Glutamatergic neuron (in vitro differentiated cells): Measurements from ENCODE around the gene ZFP69. TPM values are rescaled to one million over a fixed set of nuclear protein-coding genes. Genes with fewer than 3 reads are reported as not detected.

ENCODE experiments used
- DNase-seq: peaks from one replicate; pipeline ENCODE4 v3.0.0; 2022
- H3K27ac Mint-ChIP-seq: one replicate; pipeline ENCODE4 v1.8.0; 2020; ENCODE audit warnings: mild to moderate bottlenecking, mixed read lengths, inconsistent platforms; ENCODE audit not compliant: unreplicated experiment
- H3K27me3 Mint-ChIP-seq: one replicate; pipeline ENCODE4 v1.8.0; 2020; ENCODE audit warnings: mild to moderate bottlenecking, moderate library complexity, mixed read lengths, inconsistent platforms; ENCODE audit not compliant: unreplicated experiment
- H3K36me3 Mint-ChIP-seq: one replicate; pipeline ENCODE4 v1.8.0; 2020; ENCODE audit warnings: mild to moderate bottlenecking, mixed read lengths, inconsistent platforms; ENCODE audit not compliant: unreplicated experiment
- H3K4me1 Mint-ChIP-seq: one replicate; pipeline ENCODE4 v1.8.0; 2020; ENCODE audit warnings: mild to moderate bottlenecking, low read depth, mixed read lengths, inconsistent platforms; ENCODE audit not compliant: unreplicated experiment
- H3K4me3 Mint-ChIP-seq: one replicate; pipeline ENCODE4 v1.8.0; 2020; ENCODE audit warnings: mild to moderate bottlenecking, mixed read lengths, inconsistent platforms; ENCODE audit not compliant: unreplicated experiment
- H3K9me3 Mint-ChIP-seq: one replicate; pipeline ENCODE4 v1.8.0; 2020; ENCODE audit warnings: mild to moderate bottlenecking, moderate library complexity, mixed read lengths, inconsistent platforms; ENCODE audit not compliant: unreplicated experiment
- long read RNA-seq: library from polyadenylated mRNA; unstranded; transcript quantifications from one replicate; pipeline ENCODE4 v2.0.0, GENCODE V29; 2020; ENCODE audit not compliant: unreplicated experiment
- total RNA-seq: library from RNA; stranded (reverse); fragmentation: NEBNext Ultra II Directional; extraction: Animal tissue kit (Norgen Biotek cat#: 25700); gene quantifications from one replicate; pipeline ENCODE4 v1.2.1, GENCODE V29; 2021; ENCODE audit not compliant: unreplicated experiment
- TF ChIP-seq, protein P1 (sequence below): fragments of 200-600 bp; sonication (generic); IDR thresholded peaks from one replicate; pipeline ENCODE4 v1.5.0; 2021; ENCODE audit not compliant: partially characterized antibody, unreplicated experiment

The ZFP69 gene
- total RNA-seq: 5.0 TPM
- long read RNA-seq, partial matches to known transcripts: 0 of 4 reads
- long read RNA-seq, other reads (novel, unspliced or antisense): 4 of 4 reads

- DNase-seq: peak; percentile 82
- peak within 1 kb of the TSS; percentile 81 for H3K27ac Mint-ChIP-seq
- peaks cover 8% of the 10 kb centered on the region for H3K9me3 Mint-ChIP-seq
- H3K27me3 Mint-ChIP-seq: peaks cover 5% of the 10 kb centered on the region
- TF ChIP-seq, protein P1, sequence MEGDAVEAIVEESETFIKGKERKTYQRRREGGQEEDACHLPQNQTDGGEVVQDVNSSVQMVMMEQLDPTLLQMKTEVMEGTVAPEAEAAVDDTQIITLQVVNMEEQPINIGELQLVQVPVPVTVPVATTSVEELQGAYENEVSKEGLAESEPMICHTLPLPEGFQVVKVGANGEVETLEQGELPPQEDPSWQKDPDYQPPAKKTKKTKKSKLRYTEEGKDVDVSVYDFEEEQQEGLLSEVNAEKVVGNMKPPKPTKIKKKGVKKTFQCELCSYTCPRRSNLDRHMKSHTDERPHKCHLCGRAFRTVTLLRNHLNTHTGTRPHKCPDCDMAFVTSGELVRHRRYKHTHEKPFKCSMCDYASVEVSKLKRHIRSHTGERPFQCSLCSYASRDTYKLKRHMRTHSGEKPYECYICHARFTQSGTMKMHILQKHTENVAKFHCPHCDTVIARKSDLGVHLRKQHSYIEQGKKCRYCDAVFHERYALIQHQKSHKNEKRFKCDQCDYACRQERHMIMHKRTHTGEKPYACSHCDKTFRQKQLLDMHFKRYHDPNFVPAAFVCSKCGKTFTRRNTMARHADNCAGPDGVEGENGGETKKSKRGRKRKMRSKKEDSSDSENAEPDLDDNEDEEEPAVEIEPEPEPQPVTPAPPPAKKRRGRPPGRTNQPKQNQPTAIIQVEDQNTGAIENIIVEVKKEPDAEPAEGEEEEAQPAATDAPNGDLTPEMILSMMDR: no peak
- H3K36me3 Mint-ChIP-seq: peaks cover 18% of the 10 kb centered on the region
- H3K4me1 Mint-ChIP-seq: peaks cover 3% of the 10 kb centered on the region
- peak within 1 kb of the TSS; percentile 94 for H3K4me3 Mint-ChIP-seq
Measured at GRCh38 chr1:40476924-40477677, at the start of gene ZFP69. Gene ZFP69 (plus strand): TSS chr1:40477290. CDS start chr1:40479362, 2,072 bp downstream.

GRCh38 chr1:40431385-40431784 lies 45.7 kb upstream of the ZFP69 start:
- no peaks in the 10 kb centered on the region for H3K36me3 Mint-ChIP-seq
- DNase-seq: no peak
- no peak overlapping the region for H3K27ac Mint-ChIP-seq
- no peaks in the 10 kb centered on the region for H3K27me3 Mint-ChIP-seq
- peaks cover 4% of the 10 kb centered on the region for H3K9me3 Mint-ChIP-seq
- TF ChIP-seq, protein P1: no peak
- H3K4me1 Mint-ChIP-seq: no peaks in the 10 kb centered on the region
- H3K4me3 Mint-ChIP-seq: no peak overlapping the region

DNA sequence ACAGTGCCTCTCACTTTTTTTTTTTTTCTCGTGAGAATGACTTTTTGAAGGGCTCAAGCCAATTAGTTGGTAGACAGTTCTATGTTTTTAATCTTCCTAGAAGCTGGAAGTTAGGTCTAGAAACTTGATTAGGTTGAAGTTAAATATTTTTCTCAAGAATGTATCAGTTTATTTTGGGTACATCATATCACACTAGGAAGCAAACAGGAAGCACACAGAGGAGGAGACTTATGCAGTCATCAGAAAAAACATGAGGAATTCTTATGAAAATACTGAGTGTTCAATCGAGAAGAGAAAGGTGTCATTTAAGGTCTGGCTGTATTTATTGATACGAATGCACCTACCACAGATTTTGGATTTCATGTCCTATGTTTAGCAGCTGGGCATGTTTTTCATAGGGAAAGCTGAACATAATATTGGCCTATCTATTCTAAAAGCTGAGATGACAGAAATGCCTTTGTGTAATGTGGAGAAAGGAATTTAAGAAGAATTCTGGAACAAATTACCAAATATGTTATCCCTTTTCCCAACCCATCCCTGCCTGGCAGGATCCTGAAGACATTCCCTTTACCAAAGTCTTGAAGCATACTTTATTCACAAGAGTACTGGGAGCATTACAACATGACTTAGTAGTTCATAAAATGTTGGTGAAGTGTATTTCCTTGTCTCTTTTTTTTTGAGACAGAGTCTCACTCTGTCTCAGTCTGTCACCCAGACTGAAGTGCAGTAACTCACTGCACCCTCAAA lies 44.3 kb upstream of the ZFP69 start:
- no peaks in the 10 kb centered on the region for H3K4me1 Mint-ChIP-seq

DNA sequence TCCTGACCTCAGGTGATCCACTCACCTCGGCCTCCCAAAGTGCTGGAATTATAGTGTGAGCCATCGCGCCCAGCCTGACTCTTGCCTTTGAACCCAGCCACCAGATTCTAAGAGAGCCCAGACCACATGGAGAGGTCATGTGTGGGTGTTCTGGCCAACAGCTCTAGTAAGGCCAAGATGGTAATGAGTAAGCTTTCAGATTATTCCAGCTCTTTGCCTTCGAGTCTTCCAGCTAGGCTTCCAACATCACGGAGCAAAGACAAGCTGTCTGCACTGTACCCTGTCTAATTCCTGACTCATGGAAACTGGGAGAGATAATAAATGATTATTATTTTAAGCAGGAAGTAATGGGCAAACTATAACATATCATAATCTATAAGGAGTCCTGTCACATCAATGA lies 41.6 kb upstream of the ZFP69 start:
- TF ChIP-seq, protein P1: no peak
- no peak overlapping the region for H3K4me3 Mint-ChIP-seq
- H3K9me3 Mint-ChIP-seq: peaks cover 4% of the 10 kb centered on the region
- H3K27me3 Mint-ChIP-seq: no peaks in the 10 kb centered on the region
- DNase-seq: no peak
- no peaks in the 10 kb centered on the region for H3K4me1 Mint-ChIP-seq
- no peaks in the 10 kb centered on the region for H3K36me3 Mint-ChIP-seq
- H3K27ac Mint-ChIP-seq: no peak overlapping the region

More for the DNA sequence above, 44.3 kb upstream of the ZFP69 start:
- Mint-ChIP-seq H3K36me3 (no peaks in the 10 kb centered on the region), H3K27me3 (no peaks in the 10 kb centered on the region), H3K4me3 (no peak overlapping the region), H3K9me3 (peaks cover 4% of the 10 kb centered on the region), H3K27ac (no peak overlapping the region)
- no peak for DNase-seq
- TF ChIP-seq, protein P1: no peak

- no peaks in the 10 kb centered on the region for H3K4me1 Mint-ChIP-seq
- H3K27ac Mint-ChIP-seq: no peak overlapping the region
- TF ChIP-seq, protein P1: no peak
- H3K27me3 Mint-ChIP-seq: no peaks in the 10 kb centered on the region
- no peak overlapping the region for H3K4me3 Mint-ChIP-seq
- no peaks in the 10 kb centered on the region for H3K36me3 Mint-ChIP-seq
- no peak for DNase-seq
- H3K9me3 Mint-ChIP-seq: peaks cover 4% of the 10 kb centered on the region
Measured at GRCh38 chr1:40435876-40436275, 41.2 kb upstream of the ZFP69 start.
